HG03095 (cell line): Measurements from ENCODE around the gene CATSPERD.

Experiments
- ATAC-seq: cut with Tn5 transposase; IDR thresholded peaks from one replicate; pipeline ENCODE4 v1.9.1; 2021; ENCODE audit warnings: moderate library complexity; ENCODE audit not compliant: unreplicated experiment

Gene CATSPERD

GRCh38 chr19:5801796-5802619 is 81.6 kb downstream of the CATSPERD start:
- ATAC-seq: no peak

DNA sequence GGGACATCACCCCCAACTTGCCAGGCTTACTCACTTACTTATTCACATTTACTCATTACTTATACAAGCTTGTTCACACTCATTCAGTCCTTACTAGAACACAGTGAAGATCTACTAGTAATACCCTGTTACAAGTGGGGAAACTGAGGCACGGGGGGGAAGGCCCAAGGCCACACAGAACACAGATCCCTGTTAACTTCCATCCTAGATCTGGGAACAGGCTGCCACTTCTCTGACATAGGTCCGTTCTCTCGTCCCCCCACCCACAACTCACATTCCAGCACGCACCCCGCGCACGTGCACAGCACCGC is 83.0 kb downstream of the CATSPERD start:
- no peak for ATAC-seq

DNA sequence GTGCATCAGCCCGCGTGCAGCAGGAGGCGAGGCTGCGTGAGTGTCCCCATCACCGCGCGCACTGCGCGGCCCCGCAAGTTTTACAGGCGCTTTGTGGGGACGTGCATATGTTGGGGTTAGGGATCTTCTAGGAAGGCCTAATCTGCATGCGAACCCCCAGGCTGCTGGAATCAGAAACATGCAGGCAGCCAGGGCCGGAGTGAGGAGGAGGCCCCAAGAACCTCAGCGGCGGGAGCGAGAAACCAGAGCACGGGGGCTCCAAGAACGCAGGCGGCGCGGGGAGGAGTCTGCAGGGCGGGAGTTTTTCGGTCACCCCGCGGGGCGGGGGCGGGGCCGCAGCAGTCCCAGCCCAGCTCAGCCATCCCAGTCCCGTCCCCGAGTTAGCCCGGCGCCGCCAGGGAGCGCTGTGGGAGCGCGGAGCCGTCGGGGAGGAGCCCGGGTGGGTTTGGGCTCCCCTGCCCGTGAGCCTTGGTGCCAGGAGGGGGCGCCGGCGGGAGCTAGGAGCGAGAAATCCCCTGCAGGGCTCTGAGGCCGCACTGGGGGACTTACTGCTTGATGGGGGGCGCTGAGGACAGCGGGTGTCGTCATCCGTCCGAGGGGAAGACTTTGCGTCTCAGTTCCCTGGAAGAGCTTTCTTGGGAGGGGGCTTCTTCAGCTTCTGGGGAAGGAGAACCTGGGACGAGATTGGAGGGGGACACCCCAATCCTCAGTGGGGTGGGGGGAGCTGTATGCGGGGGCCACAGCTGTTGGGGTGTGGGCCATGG is 83.5 kb downstream of the CATSPERD start:
- no peak for ATAC-seq

GRCh38 chr19:5804516-5805461 is 84.4 kb downstream of the CATSPERD start, which contains the start of gene NRTN:
NRTN (plus strand) TSS chr19:5805067; CDS start chr19:5824166, 19,099 bp downstream.
- no peak for ATAC-seq

DNA sequence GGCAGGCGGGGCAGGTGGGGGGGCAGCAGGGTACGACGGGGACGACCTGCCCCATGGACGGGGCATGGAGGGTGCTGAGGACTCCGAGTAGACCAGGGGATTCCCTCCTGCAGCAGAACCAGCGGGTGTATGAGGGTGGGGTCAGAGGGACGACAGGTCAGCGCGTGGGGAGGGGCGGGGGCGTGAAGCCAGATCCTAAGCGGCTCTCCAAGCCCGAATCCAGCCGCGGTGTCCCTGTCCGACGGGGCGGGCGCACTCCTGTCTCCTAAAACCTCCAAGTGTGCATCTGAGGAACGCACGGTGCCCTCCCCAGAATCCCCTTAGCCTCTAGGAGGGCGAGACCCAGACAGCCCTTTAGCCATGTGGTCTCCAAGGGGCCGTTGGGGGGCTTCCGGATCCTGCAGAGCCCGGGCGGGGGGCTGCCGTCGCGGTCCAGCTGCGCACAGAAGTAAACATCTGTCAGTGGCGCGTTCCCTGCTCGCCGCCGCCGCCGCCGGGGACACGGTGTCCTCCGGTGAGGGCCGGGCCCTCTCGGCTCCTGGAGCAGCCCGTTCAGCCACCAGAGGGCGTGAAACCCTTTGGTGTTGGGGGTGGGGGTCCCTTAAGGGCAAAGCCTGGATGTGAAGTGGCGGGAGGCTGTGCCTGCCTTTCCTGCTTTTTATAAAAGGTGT is 85.2 kb downstream of the CATSPERD start:
- no peak for ATAC-seq

DNA sequence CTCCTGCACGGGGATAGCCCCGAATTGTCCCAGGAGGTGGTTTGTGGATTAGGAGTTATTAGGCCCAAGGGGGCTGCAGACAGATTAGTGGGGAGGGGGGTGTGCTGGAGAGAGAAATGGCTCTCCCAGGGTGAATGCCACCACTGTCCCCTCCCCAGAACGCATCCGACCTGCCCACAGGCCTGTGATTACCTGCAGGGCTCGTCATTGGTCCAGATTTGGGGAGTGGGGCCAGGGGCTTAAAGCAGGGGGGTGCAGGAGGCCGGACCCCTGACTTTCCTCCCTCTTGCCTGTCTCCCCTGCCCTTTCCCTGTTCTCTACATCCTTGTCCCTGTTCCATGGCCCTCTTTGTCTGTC is 85.7 kb downstream of the CATSPERD start:
- ATAC-seq: no peak

DNA sequence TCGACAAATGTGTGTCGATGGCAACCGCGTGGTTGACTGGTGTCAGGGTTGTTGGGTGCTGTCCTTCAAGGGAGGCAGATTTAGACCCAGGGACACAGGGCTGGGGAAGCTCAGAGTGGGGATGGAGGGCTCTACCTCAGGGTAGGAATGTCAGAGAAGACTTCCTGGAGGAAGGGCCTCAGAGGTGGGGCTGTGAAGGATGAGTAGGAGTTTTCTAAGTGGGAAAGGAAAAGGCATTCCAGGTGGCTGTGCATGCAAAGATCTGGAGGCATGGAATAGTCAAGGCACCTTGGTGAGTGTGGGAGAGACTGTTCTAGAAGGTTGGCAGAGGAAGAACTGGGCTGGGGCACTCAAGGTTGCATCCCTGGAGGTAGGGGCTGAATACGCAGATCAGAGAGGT is 86.5 kb downstream of the CATSPERD start:
- no peak for ATAC-seq

- ATAC-seq: no peak
Observed at GRCh38 chr19:5808120-5808816, 87.8 kb downstream of the CATSPERD start.

GRCh38 chr19:5809053-5809452 is 88.6 kb downstream of the CATSPERD start:
- no peak for ATAC-seq

DNA sequence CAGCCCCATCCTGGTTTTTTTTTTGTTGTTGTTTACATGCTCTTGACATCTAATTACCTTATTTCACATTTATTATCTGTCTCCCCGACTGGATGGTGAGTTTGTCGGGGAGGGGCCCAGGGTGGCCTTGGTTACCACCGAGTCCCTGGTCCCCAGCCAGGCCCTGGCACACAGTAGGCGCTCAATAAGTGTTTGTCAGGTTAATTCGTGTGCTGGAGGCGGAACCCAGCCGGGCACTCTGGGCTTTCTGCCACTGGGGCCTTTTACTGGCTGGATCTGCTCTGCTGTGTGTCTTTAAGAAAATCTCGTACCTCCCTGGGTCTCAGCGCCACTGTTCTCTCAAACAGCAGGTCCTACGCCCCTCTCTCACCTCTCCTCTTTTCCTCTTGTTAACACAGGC is 89.0 kb downstream of the CATSPERD start:
- no peak for ATAC-seq

- ATAC-seq: no peak
Observed at GRCh38 chr19:5811117-5811516, 90.7 kb downstream of the CATSPERD start.

DNA sequence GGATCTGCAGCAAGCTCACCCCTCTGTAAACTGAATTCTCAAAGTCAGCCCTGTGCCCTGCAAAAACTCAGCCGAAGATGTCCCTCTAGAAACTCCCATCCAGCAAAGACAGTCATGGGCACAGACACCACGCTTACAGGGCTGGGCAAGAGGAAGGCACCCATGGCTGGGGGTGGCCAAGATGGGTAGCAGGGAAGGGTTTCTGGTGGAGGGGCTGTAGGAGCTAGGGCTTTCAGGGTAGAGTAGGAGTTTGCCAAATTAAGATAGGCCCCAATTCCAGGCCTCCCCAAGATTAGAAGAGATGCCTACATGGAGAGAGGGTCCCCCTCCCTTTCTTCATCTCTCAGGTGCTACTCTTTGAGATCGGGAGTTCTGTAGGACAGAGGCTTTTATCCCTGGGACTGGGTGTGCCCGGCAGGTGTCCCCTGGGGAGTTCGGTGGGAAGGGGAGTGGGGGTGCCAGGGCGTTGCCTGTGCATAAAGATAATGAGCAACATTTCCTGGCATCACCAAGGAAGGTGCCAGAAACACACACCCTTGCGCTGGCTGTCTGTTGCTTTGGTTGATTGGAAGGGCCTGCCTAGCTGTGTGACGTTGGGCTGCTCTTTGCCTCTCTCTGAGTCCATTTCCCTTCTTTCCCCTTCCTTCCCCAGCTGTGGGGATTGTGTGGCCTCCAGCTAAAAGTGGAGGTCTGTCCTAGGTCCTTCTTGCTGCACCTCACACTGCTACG is 93.8 kb downstream of the CATSPERD start:
- no peak for ATAC-seq

DNA sequence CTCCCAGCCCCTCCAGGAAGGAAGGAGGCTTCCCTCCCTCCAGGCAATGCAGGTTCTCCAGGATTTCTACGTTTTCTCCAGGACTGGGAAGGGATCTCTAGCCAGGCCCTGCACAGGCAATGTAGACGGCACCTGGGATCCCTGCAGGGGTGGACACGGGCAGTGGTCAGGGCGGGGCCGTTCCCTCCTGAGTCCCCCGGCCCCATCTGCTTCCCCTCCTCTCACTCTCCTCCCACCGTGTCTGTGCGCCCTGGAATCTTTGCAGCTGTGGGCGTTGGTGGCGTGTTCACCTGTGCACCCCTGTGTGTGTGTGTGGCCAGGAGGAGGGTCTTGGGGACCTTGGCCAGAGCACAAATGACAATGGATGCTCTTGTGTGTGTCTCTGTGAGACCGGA is 94.4 kb downstream of the CATSPERD start:
- ATAC-seq: no peak

- ATAC-seq: no peak
Observed at GRCh38 chr19:5817218-5817617, 96.8 kb downstream of the CATSPERD start.

- no peak for ATAC-seq
Observed at GRCh38 chr19:5818594-5818993, 98.2 kb downstream of the CATSPERD start.

- ATAC-seq: no peak
Observed at GRCh38 chr19:5820785-5821184, 100.3 kb downstream of the CATSPERD start.

DNA sequence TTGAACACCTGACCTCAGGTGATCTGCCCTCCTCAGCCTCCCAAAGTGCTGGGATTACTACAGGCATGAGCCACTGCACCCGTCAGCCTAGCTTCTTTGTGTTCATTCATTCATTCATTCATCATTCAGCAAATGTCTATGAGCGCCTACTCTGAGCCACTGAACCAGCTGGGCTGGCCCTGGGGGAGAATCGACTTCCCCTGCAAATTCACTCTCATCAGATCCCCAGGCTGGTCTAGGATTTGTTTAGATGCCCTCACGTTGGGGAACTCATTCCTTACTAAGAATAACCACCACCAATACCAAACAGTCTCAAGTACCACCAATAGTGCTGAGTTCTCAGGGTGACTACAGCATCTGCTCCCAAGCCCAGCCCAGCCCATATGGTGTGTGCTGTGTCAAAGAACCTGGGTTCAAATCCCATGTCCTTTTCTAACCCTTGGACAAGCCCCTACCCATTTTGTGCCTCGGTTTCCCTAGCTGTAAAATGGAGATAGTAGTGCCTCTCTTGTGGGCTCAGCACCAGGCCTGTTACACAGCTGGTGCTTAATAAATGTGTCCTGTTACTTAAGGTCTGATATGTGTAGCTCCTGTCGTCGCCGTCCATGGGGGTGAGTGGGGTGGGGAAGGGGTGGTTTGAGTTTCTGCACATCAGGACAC is 101.2 kb downstream of the CATSPERD start:
- ATAC-seq: no peak

GRCh38 chr19:5822181-5822844 is 101.9 kb downstream of the CATSPERD start:
- ATAC-seq: no peak
